Stomach smooth muscle (tissue), 2 donors: Measurements from ENCODE around the gene DCBLD1.

Experiments used
- H3K27ac ChIP-seq: one replicate; pipeline ENCODE4 v1.7.0; 2013; ENCODE audit warnings: mild to moderate bottlenecking, low read length, inconsistent platforms
- H3K27me3 ChIP-seq, 2 donors: one replicate each; pipeline ENCODE4 v1.7.0; 2013; ENCODE audit warnings: low read length in 2 of 2; ENCODE audit not compliant: insufficient read depth in 2 of 2, control insufficient read depth in 1 of 2
- H3K36me3 ChIP-seq, 2 donors: one replicate each; pipeline ENCODE4 v1.7.0; 2013; ENCODE audit warnings: low read length in 2 of 2; ENCODE audit not compliant: control insufficient read depth in 2 of 2, insufficient read depth in 2 of 2
- H3K4me1 ChIP-seq: one replicate; pipeline ENCODE4 v1.7.0; 2013; ENCODE audit warnings: low read length; ENCODE audit not compliant: control insufficient read depth, insufficient read depth
- H3K4me3 ChIP-seq, 2 donors: one replicate each; pipeline ENCODE4 v1.7.0; 2013; ENCODE audit warnings: low read length in 2 of 2
- H3K9ac ChIP-seq, 2 donors: one replicate each; pipeline ENCODE4 v1.7.0; 2013; ENCODE audit warnings: low read length in 2 of 2, mild to moderate bottlenecking in 1 of 2
- H3K9me3 ChIP-seq, 2 donors: one replicate each; pipeline ENCODE4 v1.7.0; 2013; ENCODE audit warnings: low read length in 2 of 2; ENCODE audit not compliant: control insufficient read depth in 2 of 2
- donor health status: healthy.
- donor health status: Pancreatic carcinoma.

Gene DCBLD1

GRCh38 chr6:117592983-117593759, 110.7 kb downstream of the DCBLD1 start:
- Histone ChIP-seq H3K4me1 (no peaks in the 10 kb centered on the region), H3K27me3 (no peaks in the 10 kb centered on the region), H3K27ac (no peak overlapping the region), H3K9me3 (no peaks in the 10 kb centered on the region), H3K4me3 (no peak overlapping the region), H3K9ac (no peak overlapping the region), H3K36me3 (peaks cover 3 to 5% of the 10 kb centered on the region in 2 donors)

GRCh38 chr6:117595099-117595923, 112.8 kb downstream of the DCBLD1 start:
- Histone ChIP-seq H3K4me1 (no peaks in the 10 kb centered on the region), H3K36me3 (peaks cover 0 to under 1% of the 10 kb centered on the region in 2 donors), H3K27me3 (no peaks in the 10 kb centered on the region), H3K4me3 (no peak overlapping the region), H3K9ac (no peak overlapping the region), H3K27ac (no peak overlapping the region), H3K9me3 (no peaks in the 10 kb centered on the region)

DNA sequence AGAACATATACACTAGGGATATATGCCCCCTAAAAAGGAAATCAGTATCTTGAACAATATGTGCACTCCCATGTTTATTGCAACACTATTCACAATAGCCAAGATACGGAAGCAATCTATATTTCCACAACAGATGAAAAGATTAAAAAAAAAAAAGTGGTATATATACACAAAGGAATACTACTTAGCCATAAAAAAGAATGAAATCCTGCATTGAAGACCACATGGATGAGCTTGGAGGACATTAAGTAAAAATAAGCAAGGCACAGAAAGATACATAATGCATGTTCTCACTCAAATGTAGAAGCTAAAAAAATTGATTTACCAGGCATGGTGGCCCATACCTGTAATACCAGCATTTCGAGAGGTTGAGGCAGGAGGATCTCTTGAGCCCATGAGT, 115.3 kb downstream of the DCBLD1 start:
- Histone ChIP-seq H3K9ac (no peak overlapping the region), H3K4me1 (no peaks in the 10 kb centered on the region), H3K9me3 (no peaks in the 10 kb centered on the region), H3K4me3 (no peak overlapping the region), H3K27me3 (no peaks in the 10 kb centered on the region), H3K27ac (no peak overlapping the region), H3K36me3 (no peaks in the 10 kb centered on the region)
